Raji (cell line): ENCODE data around the gene UGT2A3.

Source experiments
- POLR2A ChIP-seq: IDR thresholded peaks from 2 replicates; pipeline ENCODE4 v1.6.1; 2011; ENCODE audit warnings: low read depth, low read length, control low read depth; ENCODE audit not compliant: insufficient read depth

The UGT2A3 gene

DNA sequence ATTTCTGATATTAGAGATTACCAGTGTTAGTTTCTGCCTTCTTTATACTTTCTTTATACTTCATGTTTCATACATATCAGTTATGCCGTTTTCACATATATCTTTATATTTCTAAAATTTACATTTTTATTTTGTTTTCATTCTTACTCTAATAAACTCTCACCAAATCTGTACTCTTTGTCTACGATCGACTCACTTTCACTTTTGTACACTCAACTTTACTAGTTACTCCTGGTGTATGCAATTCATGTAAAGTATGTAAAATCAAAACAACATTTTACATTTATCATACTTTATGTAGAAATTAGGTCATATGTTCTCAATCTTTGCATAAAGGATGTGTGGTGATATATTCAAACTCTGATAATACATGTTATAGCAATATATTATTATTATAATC, 59.9 kb downstream of the UGT2A3 start:
- TF ChIP-seq POLR2A: no peak

- no peak for TF ChIP-seq POLR2A
These were observed 66.1 kb downstream of the UGT2A3 start for GRCh38 chr4:68885545-68885944.

DNA sequence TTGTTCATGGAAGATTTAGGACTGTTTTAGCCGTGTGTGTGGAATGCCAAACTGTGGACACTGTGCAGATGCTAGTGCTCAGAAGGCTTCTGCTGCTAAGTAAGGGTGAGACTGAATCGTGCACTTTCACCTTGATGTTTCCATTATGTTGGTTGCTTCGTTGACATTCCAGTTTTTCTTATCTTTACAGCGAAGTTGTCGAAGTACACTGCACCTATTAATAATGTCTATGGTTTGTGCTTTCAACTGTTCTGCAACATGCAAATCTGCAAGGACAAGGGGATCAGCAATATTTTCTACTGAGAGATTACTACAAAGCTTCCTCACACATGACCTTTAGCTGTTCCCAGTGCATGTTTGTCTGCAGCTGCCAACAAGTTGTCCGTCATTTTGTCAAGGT, 67.7 kb downstream of the UGT2A3 start:
- no peak for TF ChIP-seq POLR2A
